ENCODE results near the gene NAGPA.

The NAGPA gene

GRCh38 chr16:4982056-4982867, 51.5 kb downstream of the NAGPA start:
- in situ Hi-C loops (cut with HindIII; ENCODE audit: low sequenced_read_pairs) = no loop called here
- DNase-seq (ENCODE audit: low read depth) = no peak
- H3K4me3 ChIP-seq (ENCODE audit: low read depth, low read length) = no peak overlapping the region
- TF ChIP-seq, protein P1, sequence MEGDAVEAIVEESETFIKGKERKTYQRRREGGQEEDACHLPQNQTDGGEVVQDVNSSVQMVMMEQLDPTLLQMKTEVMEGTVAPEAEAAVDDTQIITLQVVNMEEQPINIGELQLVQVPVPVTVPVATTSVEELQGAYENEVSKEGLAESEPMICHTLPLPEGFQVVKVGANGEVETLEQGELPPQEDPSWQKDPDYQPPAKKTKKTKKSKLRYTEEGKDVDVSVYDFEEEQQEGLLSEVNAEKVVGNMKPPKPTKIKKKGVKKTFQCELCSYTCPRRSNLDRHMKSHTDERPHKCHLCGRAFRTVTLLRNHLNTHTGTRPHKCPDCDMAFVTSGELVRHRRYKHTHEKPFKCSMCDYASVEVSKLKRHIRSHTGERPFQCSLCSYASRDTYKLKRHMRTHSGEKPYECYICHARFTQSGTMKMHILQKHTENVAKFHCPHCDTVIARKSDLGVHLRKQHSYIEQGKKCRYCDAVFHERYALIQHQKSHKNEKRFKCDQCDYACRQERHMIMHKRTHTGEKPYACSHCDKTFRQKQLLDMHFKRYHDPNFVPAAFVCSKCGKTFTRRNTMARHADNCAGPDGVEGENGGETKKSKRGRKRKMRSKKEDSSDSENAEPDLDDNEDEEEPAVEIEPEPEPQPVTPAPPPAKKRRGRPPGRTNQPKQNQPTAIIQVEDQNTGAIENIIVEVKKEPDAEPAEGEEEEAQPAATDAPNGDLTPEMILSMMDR (IDR thresholded peaks at IDR 0.05; ENCODE audit: low read depth, low read length, missing control alignments) = no peak

DNA sequence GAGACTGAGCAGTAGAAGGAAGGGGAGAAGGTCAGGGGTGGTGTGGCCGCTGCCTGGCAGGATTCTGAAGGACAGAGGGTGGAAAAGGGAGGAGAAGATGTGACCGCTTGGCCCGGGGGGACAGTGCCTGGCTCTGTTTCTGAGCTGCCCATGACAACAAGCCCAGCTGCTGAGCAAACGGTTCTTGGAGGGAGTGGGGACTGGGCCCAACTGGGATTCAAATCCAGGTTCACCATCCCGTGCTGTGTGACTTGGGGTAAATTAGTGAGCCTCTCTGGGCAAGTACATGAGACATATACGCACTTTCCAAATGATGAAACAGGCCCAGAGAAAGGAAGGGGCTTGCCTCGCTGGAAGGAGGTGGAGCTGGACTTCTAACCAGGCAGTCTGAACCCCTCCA, 52.3 kb downstream of the NAGPA start:
- TF ChIP-seq, protein P1 (IDR thresholded peaks at IDR 0.05; ENCODE audit: low read depth, low read length, missing control alignments) = no peak
- in situ Hi-C loops (cut with HindIII; ENCODE audit: low sequenced_read_pairs) = no loop called here
- DNase-seq (ENCODE audit: low read depth) = no peak
- no peak overlapping the region for H3K4me3 ChIP-seq (ENCODE audit: low read depth, low read length)

- TF ChIP-seq, protein P1 (IDR thresholded peaks at IDR 0.05; ENCODE audit: low read depth, low read length, missing control alignments) = no peak
- no peak for DNase-seq (ENCODE audit: low read depth)
- no peak overlapping the region for H3K4me3 ChIP-seq (ENCODE audit: low read depth, low read length)
- in situ Hi-C loops (cut with HindIII; ENCODE audit: low sequenced_read_pairs) = no loop called here
Measured at GRCh38 chr16:4980691-4981090, 53.0 kb downstream of the NAGPA start.

GRCh38 chr16:4979736-4980660, 53.7 kb downstream of the NAGPA start:
- TF ChIP-seq, protein P1 (IDR thresholded peaks at IDR 0.05; ENCODE audit: low read depth, low read length, missing control alignments) = no peak
- in situ Hi-C loops (cut with HindIII; ENCODE audit: low sequenced_read_pairs) = no loop called here
- no peak overlapping the region for H3K4me3 ChIP-seq (ENCODE audit: low read depth, low read length)
- no peak for DNase-seq (ENCODE audit: low read depth)

DNA sequence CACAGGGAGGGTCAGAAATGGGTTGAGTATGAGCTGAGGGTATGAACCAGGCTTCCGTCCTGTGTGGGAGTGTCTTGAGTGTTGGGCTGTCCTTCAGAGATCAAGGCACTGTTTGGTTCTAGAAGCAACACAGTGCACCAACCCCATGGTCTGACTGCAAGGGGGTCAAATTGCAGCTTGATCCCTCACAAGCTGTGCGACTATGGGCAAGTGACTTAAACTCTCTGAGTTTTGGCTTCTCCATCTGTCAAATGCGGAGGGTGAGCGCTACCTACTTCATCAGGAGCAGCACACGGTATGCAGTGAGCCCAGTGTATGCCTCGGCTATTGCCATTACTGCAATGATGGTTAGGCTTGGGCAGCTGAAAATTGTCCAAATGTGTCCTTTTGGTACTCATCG, 54.6 kb downstream of the NAGPA start:
- TF ChIP-seq, protein P1 (IDR thresholded peaks at IDR 0.05; ENCODE audit: low read depth, low read length, missing control alignments) = no peak
- no peak overlapping the region for H3K4me3 ChIP-seq (ENCODE audit: low read depth, low read length)
- DNase-seq (ENCODE audit: low read depth) = no peak
- in situ Hi-C loops (cut with HindIII; ENCODE audit: low sequenced_read_pairs) = no loop called here

GRCh38 chr16:4976611-4977145, 57.1 kb downstream of the NAGPA start:
- DNase-seq (ENCODE audit: low read depth) = no peak
- TF ChIP-seq, protein P1 (IDR thresholded peaks at IDR 0.05; ENCODE audit: low read depth, low read length, missing control alignments) = no peak
- no peak overlapping the region for H3K4me3 ChIP-seq (ENCODE audit: low read depth, low read length)
- in situ Hi-C loops (cut with HindIII; ENCODE audit: low sequenced_read_pairs) = no loop called here

All from astrocyte of the cerebellum (primary cell).